ENCODE results near the gene CEACAM5. TPM values are rescaled to one million over a fixed set of nuclear protein-coding genes. Genes with fewer than 3 reads are reported as not detected.

CEACAM5 gene
- total RNA-seq, 1 experiment from 2014 or later = 18.1 TPM

- no peaks in the 10 kb centered on the region for H3K9me3 ChIP-seq (ENCODE audit: insufficient read depth, low read depth)
These were observed 10.3 kb downstream of the CEACAM5 start for GRCh38 chr19:41718761-41719160.

GRCh38 chr19:41720103-41720502 lies 11.7 kb downstream of the CEACAM5 start:
- intact Hi-C loops (cut with micrococcal nuclease; ENCODE audit: unreplicated experiment) = no loop called here
- ChIA-PET CTCF (no interaction called here), POLR2A (ENCODE audit: unreplicated experiment) (no interaction called here)
- no peaks in the 10 kb centered on the region for H3K27me3 ChIP-seq (ENCODE audit: insufficient read depth, low read depth)
- no peaks in the 10 kb centered on the region for H3F3A ChIP-seq (ENCODE audit: insufficient read depth, low read depth)
- no peaks in the 10 kb centered on the region for H3K4me1 ChIP-seq (replicated peaks; ENCODE audit: insufficient read depth)
- no peaks in the 10 kb centered on the region for H3K9me3 ChIP-seq (ENCODE audit: insufficient read depth, low read depth)
- H3K27ac ChIP-seq = no peak overlapping the region
- H3K79me2 ChIP-seq (ENCODE audit: low read depth) = no peaks in the 10 kb centered on the region
- no peaks in the 10 kb centered on the region for H3K9me2 ChIP-seq (ENCODE audit: insufficient read depth)
- TF ChIP-seq EZH2 (IDR thresholded peaks at IDR 0.05; ENCODE audit: low read depth) (no peak), CTCF (conservative IDR thresholded peaks at IDR 0.05) (no peak)
- no peaks in the 10 kb centered on the region for H3K36me3 ChIP-seq (ENCODE audit: low read depth)
- DNase-seq = no peak
- H3K4me2 ChIP-seq = no peak overlapping the region
- no peaks in the 10 kb centered on the region for H4K20me1 ChIP-seq (ENCODE audit: insufficient read depth)
- H3K4me3 ChIP-seq = no peak overlapping the region
- H2AFZ ChIP-seq = no peak overlapping the region
- no TSS peak for BruUV-seq (replicated peaks)

More at GRCh38 chr19:41718761-41719160, 10.3 kb downstream of the CEACAM5 start:
- BruUV-seq (replicated peaks) = no TSS peak
- H4K20me1 ChIP-seq (ENCODE audit: insufficient read depth) = no peaks in the 10 kb centered on the region
- DNase-seq = no peak
- ChIA-PET POLR2A (ENCODE audit: unreplicated experiment) (interaction anchor here (0.6 kb wide), 1 partner anchor 449 kb away, joined by 5 read pairs; no protein-coding TSS in a partner anchor), CTCF (no interaction called here)
- no peaks in the 10 kb centered on the region for H3K9me2 ChIP-seq (ENCODE audit: insufficient read depth)
- intact Hi-C loops (cut with micrococcal nuclease; ENCODE audit: unreplicated experiment) = no loop called here
- H3K79me2 ChIP-seq (ENCODE audit: low read depth) = no peaks in the 10 kb centered on the region
- no peak overlapping the region for H2AFZ ChIP-seq
- H3F3A ChIP-seq (ENCODE audit: insufficient read depth, low read depth) = no peaks in the 10 kb centered on the region
- no peak overlapping the region for H3K4me2 ChIP-seq
- no peak overlapping the region for H3K27ac ChIP-seq
- H3K4me1 ChIP-seq (replicated peaks; ENCODE audit: insufficient read depth) = no peaks in the 10 kb centered on the region
- H3K27me3 ChIP-seq (ENCODE audit: insufficient read depth, low read depth) = no peaks in the 10 kb centered on the region
- no peak overlapping the region for H3K4me3 ChIP-seq
- TF ChIP-seq EZH2 (IDR thresholded peaks at IDR 0.05; ENCODE audit: low read depth) = no peak
- no peak for TF ChIP-seq CTCF (conservative IDR thresholded peaks at IDR 0.05)
- no peaks in the 10 kb centered on the region for H3K36me3 ChIP-seq (ENCODE audit: low read depth)

- ChIA-PET POLR2A (ENCODE audit: unreplicated experiment) (no interaction called here), CTCF (no interaction called here)
- BruUV-seq (replicated peaks) = no TSS peak
- H3K36me3 ChIP-seq (ENCODE audit: low read depth) = no peaks in the 10 kb centered on the region
- TF ChIP-seq EZH2 (IDR thresholded peaks at IDR 0.05; ENCODE audit: low read depth) (no peak), CTCF (conservative IDR thresholded peaks at IDR 0.05) (no peak)
- no peak for DNase-seq
- peaks cover 12% of the 10 kb centered on the region for H3K4me1 ChIP-seq (replicated peaks; ENCODE audit: insufficient read depth)
- no peaks in the 10 kb centered on the region for H3K9me2 ChIP-seq (ENCODE audit: insufficient read depth)
- H3K79me2 ChIP-seq (ENCODE audit: low read depth) = no peaks in the 10 kb centered on the region
- no peak overlapping the region for H3K4me2 ChIP-seq
- H4K20me1 ChIP-seq (ENCODE audit: insufficient read depth) = no peaks in the 10 kb centered on the region
- intact Hi-C loops (cut with micrococcal nuclease; ENCODE audit: unreplicated experiment) = no loop called here
- no peak overlapping the region for H3K4me3 ChIP-seq
- no peak overlapping the region for H3K27ac ChIP-seq
- no peaks in the 10 kb centered on the region for H3K27me3 ChIP-seq (ENCODE audit: insufficient read depth, low read depth)
- H2AFZ ChIP-seq = no peak overlapping the region
- H3K9me3 ChIP-seq (ENCODE audit: insufficient read depth, low read depth) = no peaks in the 10 kb centered on the region
- no peaks in the 10 kb centered on the region for H3F3A ChIP-seq (ENCODE audit: insufficient read depth, low read depth)
These were observed 18.1 kb downstream of the CEACAM5 start for GRCh38 chr19:41726493-41726892.

Data from PC-9 (cell line).